Fibroblast of the aortic adventitia (primary cell): ENCODE measurements around the gene EIF4E3. TPM values are rescaled to one million over a fixed set of nuclear protein-coding genes. Genes with fewer than 3 reads are reported as not detected.

Experiments
- DNase-seq: peaks from one replicate; pipeline ENCODE4 v3.0.0-alpha.2; 2010; ENCODE audit warnings: low read depth
- H3K4me3 ChIP-seq: 2 replicates; pipeline ENCODE4 v1.5.1; 2011; ENCODE audit warnings: low read depth, mild to moderate bottlenecking, control low read depth, low read length, moderate library complexity
- CTCF ChIP-seq: IDR thresholded peaks from 2 replicates; pipeline ENCODE4 v1.5.1; 2011; ENCODE audit warnings: mild to moderate bottlenecking, low read length, control low read depth, inconsistent platforms; ENCODE audit not compliant: insufficient read depth
- total RNA-seq: library from RNA; depleted of rRNA; stranded (reverse); fragments of >200 nt; gene quantifications from 2 replicates; pipeline ENCODE4 v1.2.3, GENCODE V29; 2012; ENCODE audit warnings: low replicate concordance

Gene EIF4E3
- total RNA-seq, 1 donor = 2.2 TPM

GRCh38 chr3:71754610-71755253 lies 29.5 kb upstream of the EIF4E3 start:
- H3K4me3 ChIP-seq = no peak overlapping the region
- TF ChIP-seq CTCF = no peak

GRCh38 chr3:71753701-71754609 lies 28.8 kb upstream of the EIF4E3 start, which contains the start of gene GPR27:
Gene GPR27, plus strand, starts transcription at chr3:71753855. Its CDS starts 195 bp downstream, at chr3:71754050.
- no peak for TF ChIP-seq CTCF
- DNase-seq = peak; percentile 3
- H3K4me3 ChIP-seq = peak within 1 kb of the TSS; percentile 25

More at GRCh38 chr3:71754610-71755253, 29.5 kb upstream of the EIF4E3 start:
- no peak for DNase-seq

- no peak overlapping the region for H3K4me3 ChIP-seq
- no peak for TF ChIP-seq CTCF
Measured at GRCh38 chr3:71752831-71753700, 27.9 kb upstream of the EIF4E3 start.

GRCh38 chr3:71751602-71752001 lies 26.4 kb upstream of the EIF4E3 start:
- no peak for TF ChIP-seq CTCF
- no peak overlapping the region for H3K4me3 ChIP-seq

More at GRCh38 chr3:71752831-71753700, 27.9 kb upstream of the EIF4E3 start:
- DNase-seq = no peak

GRCh38 chr3:71744738-71745137 lies 19.5 kb upstream of the EIF4E3 start:
- DNase-seq = no peak
- H3K4me3 ChIP-seq = no peak overlapping the region
- no peak for TF ChIP-seq CTCF

More at GRCh38 chr3:71751602-71752001, 26.4 kb upstream of the EIF4E3 start:
- DNase-seq = no peak

- no peak for DNase-seq
- no peak overlapping the region for H3K4me3 ChIP-seq
- TF ChIP-seq CTCF = no peak
Measured at GRCh38 chr3:71742621-71743020, 17.4 kb upstream of the EIF4E3 start.
